Hepatocyte (in vitro differentiated cells): ENCODE data around the gene SPRED2.

Experiments used
- EZH2 ChIP-seq: fragments of 200-600 bp; sonication (generic); IDR thresholded peaks from 2 replicates; pipeline ENCODE4 v1.6.1; 2016; ENCODE audit warnings: antibody characterized with exemption, mild to moderate bottlenecking, borderline replicate concordance
- EZH2phosphoT487 ChIP-seq: fragments of 200-600 bp; sonication (generic); IDR thresholded peaks from one replicate; pipeline ENCODE4 v1.6.1; 2018; ENCODE audit warnings: antibody characterized with exemption, mild to moderate bottlenecking, low read depth, moderate library complexity; ENCODE audit not compliant: unreplicated experiment, severe bottlenecking
- TF ChIP-seq, protein P1 (sequence below): fragments of 200-600 bp; sonication (generic); IDR thresholded peaks from 2 replicates; pipeline ENCODE4 v1.5.1; 2016; ENCODE audit warnings: antibody characterized with exemption, mild to moderate bottlenecking; ENCODE audit not compliant: poor library complexity

GRCh38 chr2:65355186-65355831 is 77.1 kb downstream of the SPRED2 start:
- TF ChIP-seq, protein P1, sequence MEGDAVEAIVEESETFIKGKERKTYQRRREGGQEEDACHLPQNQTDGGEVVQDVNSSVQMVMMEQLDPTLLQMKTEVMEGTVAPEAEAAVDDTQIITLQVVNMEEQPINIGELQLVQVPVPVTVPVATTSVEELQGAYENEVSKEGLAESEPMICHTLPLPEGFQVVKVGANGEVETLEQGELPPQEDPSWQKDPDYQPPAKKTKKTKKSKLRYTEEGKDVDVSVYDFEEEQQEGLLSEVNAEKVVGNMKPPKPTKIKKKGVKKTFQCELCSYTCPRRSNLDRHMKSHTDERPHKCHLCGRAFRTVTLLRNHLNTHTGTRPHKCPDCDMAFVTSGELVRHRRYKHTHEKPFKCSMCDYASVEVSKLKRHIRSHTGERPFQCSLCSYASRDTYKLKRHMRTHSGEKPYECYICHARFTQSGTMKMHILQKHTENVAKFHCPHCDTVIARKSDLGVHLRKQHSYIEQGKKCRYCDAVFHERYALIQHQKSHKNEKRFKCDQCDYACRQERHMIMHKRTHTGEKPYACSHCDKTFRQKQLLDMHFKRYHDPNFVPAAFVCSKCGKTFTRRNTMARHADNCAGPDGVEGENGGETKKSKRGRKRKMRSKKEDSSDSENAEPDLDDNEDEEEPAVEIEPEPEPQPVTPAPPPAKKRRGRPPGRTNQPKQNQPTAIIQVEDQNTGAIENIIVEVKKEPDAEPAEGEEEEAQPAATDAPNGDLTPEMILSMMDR = no peak
- TF ChIP-seq EZH2phosphoT487 (no peak), EZH2 (no peak)
